ENCODE measurements around the gene PPP1CA. TPM values are rescaled to one million over a fixed set of nuclear protein-coding genes. Genes with fewer than 3 reads are reported as not detected.
A peak's percentile ranks its signal among the peaks of the same experiment; 100 is the strongest.

PPP1CA gene
- total RNA-seq (100 to 1,000 TPM in 1 of 4 donors, 10 to 100 TPM in 3; 72.6 to 113 (median 86.6) TPM), polyA plus RNA-seq (100 to 1,000 TPM; 108 to 191 (median 147) TPM)
- long read RNA-seq, donor 1, transcript PPP1CA-203 (7 exons, 1,476 nt), result major isoform, 78 of 92 reads
- long read RNA-seq, donor 1, partial matches to known transcripts, result 1 of 92 reads
- long read RNA-seq, donor 1, other reads (novel, unspliced or antisense), result 9 of 92 reads
- long read RNA-seq, donor 2, transcript PPP1CA-204 (6 exons, 1,677 nt), result minor isoform, 8 of 165 reads
- long read RNA-seq, donor 2, transcript PPP1CA-203 (7 exons, 1,476 nt), result major isoform, 136 of 165 reads
- long read RNA-seq, donor 2, partial matches to known transcripts, result 1 of 165 reads
- long read RNA-seq, donor 2, other reads (novel, unspliced or antisense), result 16 of 165 reads

DNA sequence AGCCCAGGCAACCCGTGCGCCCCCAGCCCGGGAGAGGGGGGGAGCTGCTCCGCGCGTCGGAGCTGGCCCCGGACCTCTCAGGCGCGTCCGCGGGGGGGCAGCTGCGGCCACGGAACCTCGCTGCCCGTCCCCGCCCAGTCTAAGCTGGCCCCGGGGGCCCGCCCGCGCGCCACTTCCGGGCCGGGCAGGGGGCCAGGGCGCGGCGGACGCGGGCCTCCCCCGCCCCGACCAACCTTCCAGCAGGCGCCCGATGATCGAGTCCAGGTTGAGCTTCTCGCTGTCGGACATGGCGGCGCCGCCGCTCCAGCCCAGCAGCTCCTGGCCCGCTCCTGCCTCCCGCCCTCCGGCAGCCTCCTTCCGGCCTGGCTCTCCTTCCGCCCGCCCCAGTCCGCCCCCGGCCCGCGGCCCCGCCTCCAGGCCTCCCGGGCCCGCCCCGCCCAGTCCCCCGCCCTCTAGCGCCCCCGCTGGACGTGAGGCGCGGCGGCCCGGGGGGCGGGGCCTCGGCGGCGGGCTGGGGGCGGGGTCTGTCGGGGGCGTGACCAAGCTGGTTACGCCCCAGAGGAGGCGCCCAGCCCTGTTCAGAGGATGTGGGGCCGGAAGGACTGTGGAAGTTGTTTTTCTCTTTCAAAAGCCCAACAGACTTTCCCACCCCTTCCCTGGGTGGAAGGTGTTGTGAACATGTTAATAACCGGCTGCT lies at the start of gene PPP1CA:
TSS of gene PPP1CA (minus strand) at position 364 of the 697 bp plus-strand sequence. CDS start at position 288, 76 bp downstream.
- intact Hi-C loops (cut with DNase I), result loop anchor here (1.0 to 5.0 kb wide), 4 partner anchors 17 to 105 kb away; partner anchors contain the start of gene TMEM134 (in 2 of the 2)
- Histone ChIP-seq H3K4me3 (peak within 1 kb of the TSS; percentile 99), H3K27me3 (ENCODE audit: insufficient read depth in 3 of 3, low read length in 2 of 3) (no peaks in the 10 kb centered on the region), H3K27ac (peak within 1 kb of the TSS; percentile 95), H3K36me3 (ENCODE audit: insufficient read depth in 1 of 2, low read depth in 1 of 2) (peaks cover 0 to 41% of the 10 kb centered on the region in 2 donors), H3K4me1 (peaks cover 32% of the 10 kb centered on the region), H3K9me3 (no peaks in the 10 kb centered on the region)
- TF ChIP-seq, protein P1, sequence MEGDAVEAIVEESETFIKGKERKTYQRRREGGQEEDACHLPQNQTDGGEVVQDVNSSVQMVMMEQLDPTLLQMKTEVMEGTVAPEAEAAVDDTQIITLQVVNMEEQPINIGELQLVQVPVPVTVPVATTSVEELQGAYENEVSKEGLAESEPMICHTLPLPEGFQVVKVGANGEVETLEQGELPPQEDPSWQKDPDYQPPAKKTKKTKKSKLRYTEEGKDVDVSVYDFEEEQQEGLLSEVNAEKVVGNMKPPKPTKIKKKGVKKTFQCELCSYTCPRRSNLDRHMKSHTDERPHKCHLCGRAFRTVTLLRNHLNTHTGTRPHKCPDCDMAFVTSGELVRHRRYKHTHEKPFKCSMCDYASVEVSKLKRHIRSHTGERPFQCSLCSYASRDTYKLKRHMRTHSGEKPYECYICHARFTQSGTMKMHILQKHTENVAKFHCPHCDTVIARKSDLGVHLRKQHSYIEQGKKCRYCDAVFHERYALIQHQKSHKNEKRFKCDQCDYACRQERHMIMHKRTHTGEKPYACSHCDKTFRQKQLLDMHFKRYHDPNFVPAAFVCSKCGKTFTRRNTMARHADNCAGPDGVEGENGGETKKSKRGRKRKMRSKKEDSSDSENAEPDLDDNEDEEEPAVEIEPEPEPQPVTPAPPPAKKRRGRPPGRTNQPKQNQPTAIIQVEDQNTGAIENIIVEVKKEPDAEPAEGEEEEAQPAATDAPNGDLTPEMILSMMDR (IDR thresholded peaks at IDR 0.05), result peak; percentile 63
- peak; percentile 89 to 92 (median 92) for ATAC-seq
- peak; percentile 91 to 96 for DNase-seq
- WGBS, 3 donors, result 0 to 1% (median 1%) methylated on average over 40 to 73 of the region's 73 CpGs

DNA sequence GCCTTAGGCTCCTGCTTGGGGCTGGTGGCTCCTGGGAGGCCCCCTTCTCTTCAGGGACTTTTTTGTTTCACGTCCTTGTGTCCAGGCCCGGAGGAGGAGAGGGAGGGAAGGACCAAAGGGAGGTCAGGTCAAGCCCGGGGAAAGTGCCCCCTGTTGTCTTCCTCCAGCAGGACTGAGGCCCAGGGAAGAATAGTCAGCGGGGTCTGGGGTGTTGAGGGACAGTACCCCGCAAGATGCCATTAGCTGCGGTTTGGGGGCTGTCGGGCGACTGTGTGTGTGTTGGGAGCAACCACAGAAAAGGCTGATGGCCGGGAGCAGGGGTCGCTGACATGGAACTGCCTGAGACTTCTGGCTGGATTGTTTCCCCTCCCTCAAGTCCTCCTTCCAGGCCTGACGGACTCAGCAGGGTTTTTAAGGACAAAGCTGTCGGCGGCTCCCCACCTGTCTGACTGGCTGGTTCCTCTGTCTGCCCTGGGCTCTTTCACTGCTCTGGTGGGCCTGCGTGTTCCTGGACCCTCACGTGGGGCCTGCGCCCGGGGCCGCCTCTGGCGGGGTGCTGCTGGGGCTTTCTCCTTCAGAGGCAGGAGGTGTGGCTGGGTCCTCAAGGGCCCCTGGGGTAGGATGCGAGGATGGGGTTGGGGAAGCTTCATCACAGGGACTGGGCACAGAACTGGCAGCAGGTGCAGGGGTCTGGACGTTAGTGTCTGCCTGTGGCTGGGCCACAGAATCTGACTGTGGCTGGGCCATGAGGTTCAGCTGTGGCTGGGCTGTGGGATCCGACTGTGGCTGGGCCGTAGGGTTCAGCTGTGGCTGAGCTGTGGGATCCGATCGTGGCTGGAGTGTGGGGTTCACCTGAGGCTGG lies 49.4 kb upstream of the PPP1CA start:
- intact Hi-C loops (cut with DNase I), result no loop called here
- no peak for DNase-seq
- 87 to 90% (median 88%) methylated on average over 22 to 25 of the region's 25 CpGs for WGBS, 3 donors
- no peaks in the 10 kb centered on the region for H3K27me3 ChIP-seq (ENCODE audit: insufficient read depth in 3 of 3, low read length in 2 of 3)
- H3K9me3 ChIP-seq, result no peaks in the 10 kb centered on the region
- H3K4me3 ChIP-seq, result no peak overlapping the region
- TF ChIP-seq, protein P1 (IDR thresholded peaks at IDR 0.05), result no peak
- ATAC-seq, result no peak
- H3K36me3 ChIP-seq (ENCODE audit: insufficient read depth in 1 of 2, low read depth in 1 of 2), result no peaks in the 10 kb centered on the region
- peaks cover 3% of the 10 kb centered on the region for H3K4me1 ChIP-seq
- no peak overlapping the region for H3K27ac ChIP-seq

DNA sequence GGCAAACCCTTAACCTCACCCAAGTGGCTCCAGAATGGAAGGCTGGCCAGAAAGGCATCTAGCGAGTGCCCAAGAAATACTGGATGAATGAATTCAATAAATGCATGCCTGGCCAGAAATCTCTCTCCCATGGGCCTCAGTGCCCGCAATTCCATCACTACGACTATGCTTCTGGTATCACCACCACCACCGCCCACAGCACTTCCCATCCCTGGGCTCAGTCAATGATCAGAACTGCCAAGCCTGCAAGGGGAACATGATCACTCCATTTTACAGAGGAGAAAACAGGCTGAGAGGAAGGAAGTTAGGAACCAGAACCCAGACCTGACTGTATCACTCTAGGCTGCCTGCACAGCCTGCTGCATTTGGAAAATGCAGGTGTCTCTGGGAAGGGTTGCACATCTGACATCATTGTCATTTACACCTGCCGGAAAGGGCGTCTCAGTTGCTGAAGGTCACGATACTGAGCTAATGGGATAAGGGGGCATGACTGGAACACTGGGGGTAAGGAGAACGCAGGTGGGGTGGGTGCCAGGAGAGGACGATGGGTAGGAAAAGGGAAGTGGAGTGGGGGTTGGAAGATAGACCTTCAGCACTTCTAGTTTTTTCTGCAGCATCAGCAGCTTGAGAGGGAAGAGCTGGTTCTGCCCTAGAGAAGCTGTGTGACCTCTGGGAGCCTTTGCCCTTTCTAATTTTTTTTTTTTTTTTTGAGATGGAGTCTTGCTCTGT lies 47.6 kb upstream of the PPP1CA start:
- ATAC-seq, result no peak

More for the DNA sequence above, 47.6 kb upstream of the PPP1CA start:
- no peak for DNase-seq
- TF ChIP-seq, protein P1 (IDR thresholded peaks at IDR 0.05), result no peak
- Histone ChIP-seq H3K27me3 (ENCODE audit: insufficient read depth in 3 of 3, low read length in 2 of 3) (no peaks in the 10 kb centered on the region), H3K27ac (no peak overlapping the region), H3K4me1 (peaks cover 3% of the 10 kb centered on the region), H3K36me3 (ENCODE audit: insufficient read depth in 1 of 2, low read depth in 1 of 2) (no peaks in the 10 kb centered on the region), H3K4me3 (no peak overlapping the region), H3K9me3 (no peaks in the 10 kb centered on the region)
- WGBS, 3 donors, result 51 to 64% (median 58%) methylated on average over 9 of the region's 9 CpGs
- intact Hi-C loops (cut with DNase I), result no loop called here
